ENCODE data around the gene PHF20.
"Not testable (repeated sequence)": the region's sequence is repeated elsewhere in the genome, so short reads cannot be mapped to it uniquely, and the experiment has no call there.

DNA sequence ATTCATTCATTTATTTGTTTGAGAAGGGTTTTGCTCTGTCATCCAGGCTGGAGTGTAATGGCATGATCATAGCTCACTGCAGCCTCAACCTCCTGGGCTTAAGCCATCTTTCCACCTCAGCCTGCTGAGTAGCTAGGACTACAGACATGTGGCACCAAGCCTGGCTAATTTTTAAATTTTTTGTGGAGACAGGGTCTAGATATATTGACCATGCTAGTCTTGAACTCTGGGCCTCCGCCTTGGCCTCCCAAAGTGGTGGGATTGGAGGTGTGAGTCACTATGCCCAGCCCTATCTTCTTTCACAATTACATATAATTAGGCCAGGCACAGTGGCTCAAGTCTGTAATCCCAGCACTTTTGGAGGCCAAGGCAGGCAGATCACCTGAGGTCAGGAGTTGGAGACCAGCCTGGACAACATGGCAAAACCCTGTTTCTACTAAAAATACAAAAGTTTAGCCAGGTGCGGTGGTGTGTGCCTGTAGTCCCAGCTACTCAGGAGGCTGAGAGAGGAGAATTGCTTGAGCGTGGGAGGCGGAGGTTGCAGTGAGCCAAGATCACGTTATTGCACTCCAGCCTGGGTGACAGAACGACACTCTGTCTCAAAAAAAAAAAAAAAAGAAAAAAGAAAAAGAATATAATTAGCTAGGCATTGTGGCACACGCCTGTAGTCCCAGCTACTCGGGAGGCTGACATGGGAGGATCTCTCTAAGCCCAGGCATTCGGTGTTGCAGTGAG, 110.8 kb downstream of the PHF20 start:
- TF ChIP-seq POLR2A, CTCF (IDR thresholded peaks at IDR 0.05): not testable (repeated sequence)
